ENCODE measurements around the gene SH2D3A. TPM values are rescaled to one million over a fixed set of nuclear protein-coding genes. Genes with fewer than 3 reads are reported as not detected.

Gene SH2D3A
- total and polyA plus RNA-seq, 2 of the 4 experiments (the other 2 are of a cell fraction): under 0.01 to 0.09 TPM

- Histone ChIP-seq H3K4me1 (ENCODE audit: control insufficient read depth, insufficient read depth, low read length) (no peaks in the 10 kb centered on the region), H3K9me1 (ENCODE audit: insufficient read depth, low read length) (no peaks in the 10 kb centered on the region), H3K4me2 (ENCODE audit: low read depth, low read length) (no peak overlapping the region), H3K9ac (ENCODE audit: low read depth, low read length) (no peak overlapping the region), H3K23ac (ENCODE audit: low read depth, low read length) (no peak overlapping the region), H4K91ac (ENCODE audit: insufficient read depth, low read depth, low read length) (no peak overlapping the region), H2BK20ac (ENCODE audit: low read depth, low read length) (no peak overlapping the region), H2BK120ac (ENCODE audit: low read depth, low read length) (no peak overlapping the region), H3K4me3 (ENCODE audit: insufficient read depth, low read depth, low read length) (no peak overlapping the region), H3K79me1 (ENCODE audit: low read depth in 1 of 2, low read length in 2 of 2) (no peaks in the 10 kb centered on the region), H2AFZ (replicated peaks; ENCODE audit: low read length, poor library complexity) (no peak overlapping the region), H3K9me3 (ENCODE audit: control insufficient read depth, insufficient read depth, low read length) (no peaks in the 10 kb centered on the region; the same call in 1 of the 2 replicates), H4K8ac (ENCODE audit: low read depth in 2 of 2, low read length in 2 of 2) (no peak overlapping the region), H2BK15ac (ENCODE audit: low read depth, low read length) (no peak overlapping the region), H3K4ac (ENCODE audit: low read depth, low read length) (no peak overlapping the region), H4K20me1 (ENCODE audit: insufficient read depth, low read length) (no peaks in the 10 kb centered on the region), H2AK9ac (replicated peaks; ENCODE audit: low read depth, low read length, poor library complexity) (no peak overlapping the region), H4K5ac (ENCODE audit: low read depth, low read length) (no peak overlapping the region), H2BK5ac (ENCODE audit: low read depth, low read length, poor library complexity, severe bottlenecking) (no peak overlapping the region), H3K56ac (ENCODE audit: extremely low read depth, insufficient read depth, low read length) (no peak overlapping the region), H3K14ac (replicated peaks; ENCODE audit: low read depth, low read length) (no peak overlapping the region), H3K27me3 (ENCODE audit: control insufficient read depth, insufficient read depth, low read length) (peaks cover 2% of the 10 kb centered on the region; the same call in 1 of the 2 replicates), H2AK5ac (ENCODE audit: low read depth, low read length) (no peak overlapping the region), H3K18ac (ENCODE audit: low read depth, low read length) (no peak overlapping the region), H3K36me3 (ENCODE audit: control insufficient read depth, insufficient read depth, low read length) (no peaks in the 10 kb centered on the region), H3K27ac (ENCODE audit: insufficient read depth, low read length) (no peak overlapping the region)
- TF ChIP-seq MAZ (IDR thresholded peaks at IDR 0.05; ENCODE audit: borderline replicate concordance, low read depth, low read length) (no peak), RCOR1 (IDR thresholded peaks at IDR 0.05; ENCODE audit: insufficient replicate concordance, low read length) (no peak), MAFK (IDR thresholded peaks at IDR 0.05; ENCODE audit: low read depth, low read length) (no peak), RFX5 (IDR thresholded peaks at IDR 0.05; ENCODE audit: low read depth, low read length) (no peak), BHLHE40 (IDR thresholded peaks at IDR 0.05; ENCODE audit: low read depth, low read length) (no peak), USF2 (IDR thresholded peaks at IDR 0.05; ENCODE audit: low read depth, low read length) (no peak), CTCF (conservative IDR thresholded peaks at IDR 0.05; ENCODE audit: low read depth, low read length) (no peak), CHD1 (IDR thresholded peaks at IDR 0.05; ENCODE audit: low read depth, low read length) (no peak), CEBPB (IDR thresholded peaks at IDR 0.05; ENCODE audit: low read depth, low read length) (no peak), RAD21 (IDR thresholded peaks at IDR 0.05; ENCODE audit: low read length) (no peak), SMC3 (IDR thresholded peaks at IDR 0.05; ENCODE audit: low read depth, low read length) (no peak), NFE2L2 (IDR thresholded peaks at IDR 0.05; ENCODE audit: low read depth, low read length) (no peak)
- ChIA-PET POLR2A (ENCODE audit: unreplicated experiment) (no interaction called here), CTCF (no interaction called here)
- BruUV-seq (replicated peaks): no TSS peak
- in situ Hi-C loops (cut with MboI; ENCODE audit: low sequenced_read_pairs): no loop called here
- 29% methylated on average over 4 of the region's 9 CpGs; no CpG with 5 or more reads in 1 of the 2 experiments for WGBS, 2 experiments (ENCODE audit: extremely low coverage in 2 of 2, insufficient read length in 1 of 2)
- no peak for DNase-seq
- no peak for ATAC-seq (ENCODE audit: low read depth)
- intact Hi-C loops (cut with micrococcal nuclease): no loop called here
- dilution Hi-C loops (cut with HindIII; ENCODE audit: low sequenced_read_pairs, unreplicated experiment): no loop called here
Observed at GRCh38 chr19:6711078-6711361, 56.2 kb downstream of the SH2D3A start.

Measured in IMR-90 (cell line).